ENCODE data around the gene SHOX. TPM values are rescaled to one million over a fixed set of nuclear protein-coding genes. Genes with fewer than 3 reads are reported as not detected.
"Not testable (repeated sequence)": the region's sequence is repeated elsewhere in the genome, so short reads cannot be mapped to it uniquely, and the experiment has no call there.

SHOX gene
- total and polyA plus RNA-seq, 3 donors from 2014 or later: 0.06 to 0.16 TPM; not detected in 1

DNA sequence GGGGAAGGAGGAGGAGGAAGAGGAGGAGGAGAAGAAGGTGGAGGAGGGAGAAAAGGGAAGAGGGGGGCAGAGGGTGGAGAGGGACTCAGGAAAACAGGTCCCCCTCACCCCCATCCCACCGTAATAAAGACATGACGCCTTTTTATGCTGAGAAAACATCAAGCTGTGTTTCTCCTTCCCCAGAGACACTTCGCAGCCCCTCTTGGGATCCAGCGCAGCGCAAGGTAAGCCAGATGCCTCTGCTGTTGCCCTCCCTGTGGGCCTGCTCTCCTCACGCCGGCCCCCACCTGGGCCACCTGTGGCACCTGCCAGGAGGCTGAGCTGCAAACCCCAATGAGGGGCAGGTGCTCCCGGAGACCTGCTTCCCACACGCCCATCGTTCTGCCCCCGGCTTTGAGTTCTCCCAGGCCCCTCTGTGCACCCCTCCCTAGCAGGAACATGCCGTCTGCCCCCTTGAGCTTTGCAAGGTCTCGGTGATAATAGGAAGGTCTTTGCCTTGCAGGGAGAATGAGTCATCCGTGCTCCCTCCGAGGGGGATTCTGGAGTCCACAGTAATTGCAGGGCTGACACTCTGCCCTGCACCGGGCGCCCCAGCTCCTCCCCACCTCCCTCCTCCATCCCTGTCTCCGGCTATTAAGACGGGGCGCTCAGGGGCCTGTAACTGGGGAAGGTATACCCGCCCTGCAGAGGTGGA lies 45.3 kb upstream of the SHOX start:
- TF ChIP-seq, protein P1, sequence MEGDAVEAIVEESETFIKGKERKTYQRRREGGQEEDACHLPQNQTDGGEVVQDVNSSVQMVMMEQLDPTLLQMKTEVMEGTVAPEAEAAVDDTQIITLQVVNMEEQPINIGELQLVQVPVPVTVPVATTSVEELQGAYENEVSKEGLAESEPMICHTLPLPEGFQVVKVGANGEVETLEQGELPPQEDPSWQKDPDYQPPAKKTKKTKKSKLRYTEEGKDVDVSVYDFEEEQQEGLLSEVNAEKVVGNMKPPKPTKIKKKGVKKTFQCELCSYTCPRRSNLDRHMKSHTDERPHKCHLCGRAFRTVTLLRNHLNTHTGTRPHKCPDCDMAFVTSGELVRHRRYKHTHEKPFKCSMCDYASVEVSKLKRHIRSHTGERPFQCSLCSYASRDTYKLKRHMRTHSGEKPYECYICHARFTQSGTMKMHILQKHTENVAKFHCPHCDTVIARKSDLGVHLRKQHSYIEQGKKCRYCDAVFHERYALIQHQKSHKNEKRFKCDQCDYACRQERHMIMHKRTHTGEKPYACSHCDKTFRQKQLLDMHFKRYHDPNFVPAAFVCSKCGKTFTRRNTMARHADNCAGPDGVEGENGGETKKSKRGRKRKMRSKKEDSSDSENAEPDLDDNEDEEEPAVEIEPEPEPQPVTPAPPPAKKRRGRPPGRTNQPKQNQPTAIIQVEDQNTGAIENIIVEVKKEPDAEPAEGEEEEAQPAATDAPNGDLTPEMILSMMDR (IDR thresholded peaks at IDR 0.05): no peak
- TF ChIP-seq POLR2A (IDR thresholded peaks at IDR 0.05): no peak
- no peaks in the 10 kb centered on the region for H3K4me1 ChIP-seq
- DNase-seq: no peak
- 9 to 14% methylated on average over 20 of the region's 21 CpGs for WGBS, 2 donors
- no peak overlapping the region for H3K27ac ChIP-seq
- no peaks in the 10 kb centered on the region for H3K9me3 ChIP-seq
- intact Hi-C loops (cut with DNase I; ENCODE audit: low total_unique reads): no loop called here
- no peak overlapping the region for H3K4me3 ChIP-seq
- H3K27me3 ChIP-seq: no peaks in the 10 kb centered on the region
- no peaks in the 10 kb centered on the region for H3K36me3 ChIP-seq (ENCODE audit: low read depth, missing control alignments)

DNA sequence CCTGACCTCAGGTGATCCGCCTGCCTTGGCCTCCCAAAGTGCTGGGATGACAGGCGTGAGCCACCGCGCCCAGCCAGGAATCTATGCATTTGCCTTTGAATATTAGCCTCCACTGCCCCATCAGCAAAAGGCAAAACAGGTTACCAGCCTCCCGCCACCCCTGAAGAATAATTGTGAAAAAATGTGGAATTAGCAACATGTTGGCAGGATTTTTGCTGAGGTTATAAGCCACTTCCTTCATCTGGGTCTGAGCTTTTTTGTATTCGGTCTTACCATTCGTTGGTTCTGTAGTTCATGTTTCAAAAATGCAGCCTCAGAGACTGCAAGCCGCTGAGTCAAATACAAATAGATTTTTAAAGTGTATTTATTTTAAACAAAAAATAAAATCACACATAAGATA lies 44.2 kb upstream of the SHOX start:
- 65 to 76% methylated on average over 4 to 8 of the region's 8 CpGs for WGBS, 2 donors
- no peak overlapping the region for H3K27ac ChIP-seq
- TF ChIP-seq, protein P1 (IDR thresholded peaks at IDR 0.05): no peak
- no peak for TF ChIP-seq POLR2A (IDR thresholded peaks at IDR 0.05)
- H3K27me3 ChIP-seq: no peaks in the 10 kb centered on the region
- H3K36me3 ChIP-seq (ENCODE audit: low read depth, missing control alignments): no peaks in the 10 kb centered on the region
- DNase-seq: no peak
- no peak overlapping the region for H3K4me3 ChIP-seq
- intact Hi-C loops (cut with DNase I; ENCODE audit: low total_unique reads): no loop called here
- H3K9me3 ChIP-seq: no peaks in the 10 kb centered on the region
- no peaks in the 10 kb centered on the region for H3K4me1 ChIP-seq

DNA sequence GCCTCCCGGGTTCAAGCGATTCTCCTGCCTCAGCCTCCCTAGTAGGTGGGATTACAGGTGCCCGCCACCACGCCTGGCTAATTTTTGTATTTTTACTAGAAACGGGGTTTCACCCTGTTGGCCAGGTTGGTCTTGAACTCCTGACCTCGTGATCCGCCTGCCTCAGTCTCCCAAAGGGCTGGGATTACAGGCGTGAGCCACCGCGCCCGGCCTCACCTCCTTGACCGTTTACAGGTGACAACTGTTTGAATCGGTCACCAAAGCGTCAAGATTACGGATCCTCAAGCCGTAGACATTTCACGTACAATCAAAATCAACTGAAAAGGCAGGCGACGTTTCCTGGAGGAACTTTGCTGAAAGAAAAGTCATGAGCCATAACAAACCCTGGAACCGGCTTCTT lies 41.3 kb upstream of the SHOX start:
- H3K9me3 ChIP-seq; H3K27ac ChIP-seq; H3K4me1 ChIP-seq; intact Hi-C loops (cut with DNase I; ENCODE audit: low total_unique reads); DNase-seq; H3K4me3 ChIP-seq; H3K36me3 ChIP-seq (ENCODE audit: low read depth, missing control alignments); H3K27me3 ChIP-seq: not testable (repeated sequence)
- 58 to 73% methylated on average over 20 of the region's 20 CpGs for WGBS, 2 donors

- Histone ChIP-seq H3K36me3 (ENCODE audit: low read depth, missing control alignments) (no peaks in the 10 kb centered on the region), H3K4me1 (no peaks in the 10 kb centered on the region), H3K9me3 (no peaks in the 10 kb centered on the region), H3K4me3 (no peak overlapping the region), H3K27me3 (no peaks in the 10 kb centered on the region), H3K27ac (no peak overlapping the region)
- TF ChIP-seq, protein P1 (IDR thresholded peaks at IDR 0.05): no peak
- 39 to 40% methylated on average over 24 of the region's 24 CpGs for WGBS, 2 donors
- DNase-seq: no peak
- intact Hi-C loops (cut with DNase I; ENCODE audit: low total_unique reads): no loop called here
Measured at GRCh38 chrX:590693-591404, 39.7 kb upstream of the SHOX start.

GRCh38 chrX:599837-600715 lies 30.5 kb upstream of the SHOX start:
- DNase-seq: no peak
- Histone ChIP-seq H3K27ac (no peak overlapping the region), H3K9me3 (no peaks in the 10 kb centered on the region), H3K4me1 (no peaks in the 10 kb centered on the region), H3K4me3 (no peak overlapping the region), H3K27me3 (no peaks in the 10 kb centered on the region), H3K36me3 (ENCODE audit: low read depth, missing control alignments) (no peaks in the 10 kb centered on the region)
- no peak for TF ChIP-seq POLR2A (IDR thresholded peaks at IDR 0.05)
- TF ChIP-seq, protein P1 (IDR thresholded peaks at IDR 0.05): no peak
- intact Hi-C loops (cut with DNase I; ENCODE audit: low total_unique reads): no loop called here
- WGBS, 2 donors: 38 to 49% methylated on average over 14 to 18 of the region's 18 CpGs

DNA sequence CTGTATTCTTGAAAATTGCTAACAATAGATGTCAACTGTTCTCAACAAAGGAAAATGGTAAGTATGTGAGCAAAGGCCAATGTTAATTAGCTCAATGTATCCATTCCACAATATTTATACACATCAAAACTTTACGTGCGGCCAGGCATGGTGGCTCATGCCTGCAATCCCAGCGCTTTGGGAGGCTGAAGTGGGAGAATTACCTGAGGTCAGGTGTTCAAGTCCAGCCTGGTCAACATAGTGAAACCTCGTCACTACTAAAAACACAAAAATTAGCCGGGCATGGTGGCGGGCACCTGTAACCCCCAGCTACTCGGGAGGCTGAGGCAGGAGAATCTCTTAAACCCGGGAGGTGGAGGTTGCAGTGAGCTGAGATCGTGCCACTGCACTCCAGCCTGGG lies 27.6 kb upstream of the SHOX start:
- H3K4me3 ChIP-seq; H3K4me1 ChIP-seq; H3K9me3 ChIP-seq; H3K27ac ChIP-seq; H3K36me3 ChIP-seq (ENCODE audit: low read depth, missing control alignments); H3K27me3 ChIP-seq; intact Hi-C loops (cut with DNase I; ENCODE audit: low total_unique reads); DNase-seq: not testable (repeated sequence)
- 85 to 88% methylated on average over 9 of the region's 9 CpGs for WGBS, 2 donors

GRCh38 chrX:604616-605015 lies 26.0 kb upstream of the SHOX start:
- H3K4me3 ChIP-seq; H3K4me1 ChIP-seq; H3K27ac ChIP-seq; intact Hi-C loops (cut with DNase I; ENCODE audit: low total_unique reads); DNase-seq; H3K27me3 ChIP-seq; H3K36me3 ChIP-seq (ENCODE audit: low read depth, missing control alignments); H3K9me3 ChIP-seq: not testable (repeated sequence)
